ENCODE data around the gene CUL4A.

CUL4A gene

DNA sequence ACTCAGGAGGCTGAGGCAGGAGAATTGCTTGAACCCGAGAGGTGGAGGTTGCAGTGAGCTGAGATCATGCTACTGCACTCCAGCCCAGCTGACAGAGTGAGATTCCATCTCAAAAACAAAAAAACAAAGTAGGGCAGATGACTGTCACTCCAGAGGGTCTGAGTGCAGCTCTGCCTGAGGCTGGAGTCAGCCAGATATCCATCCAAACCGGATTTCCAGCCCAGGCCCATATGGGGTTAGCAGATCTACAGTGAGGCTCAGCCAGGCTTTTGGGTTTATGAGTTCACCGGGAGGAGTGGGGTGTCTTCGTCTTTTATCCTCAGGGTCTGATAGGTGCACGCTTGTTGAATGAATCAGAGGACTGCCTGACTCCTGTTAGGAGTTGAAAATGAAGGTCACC, 106.6 kb downstream of the CUL4A start:
- no peak for DNase-seq
- no peak for TF ChIP-seq GATA1 (IDR thresholded peaks at IDR 0.05; ENCODE audit: low read depth, low read length)
- no peak for TF ChIP-seq POLR2A (IDR thresholded peaks at IDR 0.05; ENCODE audit: low read length)

All from erythroblast (primary cell).